Spleen (tissue), 11 donors: Measurements from ENCODE around the gene ADORA1. TPM values are rescaled to one million over a fixed set of nuclear protein-coding genes. Genes with fewer than 3 reads are reported as not detected.

Experiments used
- DNase-seq: peaks from one replicate; pipeline ENCODE4 v3.0.0-alpha.2; 2020
- H3K27ac ChIP-seq, 8 donors: fragments of 200-600 bp; sonication (generic) in 7 of 8; 1 replicate in 4 of 8; 2 replicates in 4 of 8; pipeline versions ENCODE4 v1.5.0 to v1.8.0; 2016 to 2021; ENCODE audit warnings: inconsistent platforms in 4 of 8, mild to moderate bottlenecking in 4 of 8, moderate library complexity in 1 of 8
- H3K27me3 ChIP-seq, 7 donors: fragments of 200-600 bp; sonication (generic) in 6 of 7; replicated peaks in 1 of 7; 1 replicate in 4 of 7; 2 replicates in 3 of 7; pipeline versions ENCODE4 v1.5.0 to v1.8.0; 2016 to 2021; ENCODE audit warnings: inconsistent platforms in 3 of 7, mild to moderate bottlenecking in 1 of 7
- H3K36me3 ChIP-seq, 6 donors: fragments of 200-600 bp; sonication (generic) in 5 of 6; 1 replicate in 4 of 6; 2 replicates in 2 of 6; pipeline versions ENCODE4 v1.5.0 to v1.8.0; 2016 to 2021; ENCODE audit warnings: inconsistent platforms in 2 of 6
- H3K4me1 ChIP-seq, 6 donors: fragments of 200-600 bp; sonication (generic) in 5 of 6; 1 replicate in 3 of 6; 2 replicates in 3 of 6; pipeline versions ENCODE4 v1.5.0 to v1.8.0; 2016 to 2021; ENCODE audit warnings: inconsistent platforms in 3 of 6
- H3K4me3 ChIP-seq, 8 donors: fragments of 200-600 bp; sonication (generic) in 7 of 8; 1 replicate in 4 of 8; 2 replicates in 4 of 8; pipeline versions ENCODE4 v1.5.0 to v1.8.0; 2016 to 2021; ENCODE audit warnings: inconsistent platforms in 4 of 8, mild to moderate bottlenecking in 4 of 8, moderate library complexity in 2 of 8
- H3K9me3 ChIP-seq, 8 donors: fragments of 200-600 bp; sonication (generic) in 7 of 8; 1 replicate in 4 of 8; 2 replicates in 4 of 8; pipeline versions ENCODE4 v1.5.0 to v1.8.0; 2016 to 2021; ENCODE audit warnings: inconsistent platforms in 4 of 8
- CTCF ChIP-seq, 11 experiments: fragments of 200-600 bp in 7 of 11; fragments of 450-650 bp in 4 of 11; sonication (generic) in 4 of 11; IDR thresholded peaks in 8 of 11; conservative IDR thresholded peaks in 3 of 11; 1 replicate in 7 of 11; 2 replicates in 4 of 11; pipeline versions ENCODE4 v1.4.0 to v1.8.0; 2016 to 2021; ENCODE audit warnings: antibody characterized with exemption in 11 of 11, inconsistent platforms in 4 of 11, mild to moderate bottlenecking in 1 of 11
- POLR2A ChIP-seq, 3 donors: fragments of 450-650 bp; IDR thresholded peaks; one replicate each; pipeline ENCODE4 v1.5.1; 2017; ENCODE audit warnings: antibody characterized with exemption in 3 of 3, mild to moderate bottlenecking in 1 of 3
- POLR2AphosphoS5 ChIP-seq, 3 donors: sonication (generic); formaldehyde crosslinking; IDR thresholded peaks; one replicate each; pipeline ENCODE4 v1.5.1; 2017; ENCODE audit warnings: antibody characterized with exemption in 3 of 3
- WGBS, 5 donors: extraction: QIAGEN DNeasy Blood & Tissue Kit in 3 of 5; methylation state at CpG; one replicate each; pipeline versions ENCODE4 v1.1.5 to v1.1.7; 2013 to 2018; 5-methylcytosine and 5-hydroxymethylcytosine counted together
- intact Hi-C: fragments of 100-400 bp; cut with DNase I; formaldehyde crosslinking; loops from one replicate; pipeline ENCODE4 v1.15.0; 2023; ENCODE audit warnings: low total_unique reads
- polyA plus RNA-seq, 3 donors: library from polyadenylated mRNA; stranded (reverse); fragments of 200-250 nt; gene quantifications; one replicate each; pipeline ENCODE4 v1.2.1, GENCODE V29; 2013
- total RNA-seq, 7 donors: library from RNA; depleted of rRNA in 3 of 7; stranded (reverse); fragments of >200 nt in 3 of 7; fragmentation: NEBNext Ultra II Directional in 4 of 7; extraction: Animal tissue kit (Norgen Biotek cat#: 25700) in 4 of 7; gene quantifications; one replicate each; pipeline versions ENCODE4 v1.1.0 to v1.2.1, GENCODE V29; 2016 to 2021
- donor health status: healthy with polysubstance abuse.
- donor health status: DM: no; HTN: no; CAD: no; lungs with moderate emphysema.
- donor health status: DM: no; HTN: no; CAD: no.
- donor health status: Bipolar disorder and iron deficiency.
- donor health status: healthy.
- donor health status: DM: no; HTN: no; CAD: no.
- donor health status: DM: yes; HTN: yes; CAD: no.

The ADORA1 gene
- total and polyA plus RNA-seq, 10 donors: 0.37 to 13.5 (median 5.3) TPM

GRCh38 chr1:203133970-203134725 is 6.6 kb downstream of the ADORA1 start:
- Histone ChIP-seq H3K4me1 (peaks cover 3 to 34% (median 16%) of the 10 kb centered on the region in 6 donors), H3K27me3 (peaks cover 0 to 75% (median 4%) of the 10 kb centered on the region in 7 donors), H3K27ac (peak overlapping the region in 7 of 8 donors; percentile 29 to 67 (median 62)), H3K36me3 (no peaks in the 10 kb centered on the region), H3K9me3 (no peaks in the 10 kb centered on the region), H3K4me3 (no peak overlapping the region)
- WGBS, 5 donors: 60 to 68% (median 62%) methylated on average over 12 of the region's 12 CpGs
- intact Hi-C loops: no loop called here
- DNase-seq: no peak
- TF ChIP-seq POLR2A (IDR thresholded peaks at IDR 0.05) (no peak), POLR2AphosphoS5 (IDR thresholded peaks at IDR 0.05) (peak in 1 of 3 donors; percentile 38)

- 14 to 25% (median 18%) methylated on average over 8 of the region's 8 CpGs for WGBS, 5 donors
- Histone ChIP-seq H3K27ac (no peak overlapping the region), H3K4me3 (no peak overlapping the region), H3K27me3 (peaks cover 0 to 73% (median 4%) of the 10 kb centered on the region in 7 donors), H3K36me3 (no peaks in the 10 kb centered on the region), H3K4me1 (peaks cover 0 to 18% (median 9%) of the 10 kb centered on the region in 6 donors), H3K9me3 (no peaks in the 10 kb centered on the region)
- no peak for DNase-seq
- TF ChIP-seq POLR2A (IDR thresholded peaks at IDR 0.05) (no peak), CTCF (IDR thresholded peaks at IDR 0.05 in 8 of 11, conservative IDR thresholded peaks at IDR 0.05 in 3 of 11) (no peak), POLR2AphosphoS5 (IDR thresholded peaks at IDR 0.05) (no peak)
- intact Hi-C loops: no loop called here
These were observed 8.2 kb downstream of the ADORA1 start for GRCh38 chr1:203135636-203136305.

- Histone ChIP-seq H3K4me1 (peaks cover 0 to 17% (median 8%) of the 10 kb centered on the region in 6 donors), H3K4me3 (no peak overlapping the region), H3K9me3 (no peaks in the 10 kb centered on the region), H3K36me3 (no peaks in the 10 kb centered on the region), H3K27me3 (peaks cover 0 to 72% (median 3%) of the 10 kb centered on the region in 7 donors), H3K27ac (no peak overlapping the region)
- WGBS, 5 donors: 76 to 96% (median 84%) methylated on average over 1 of the region's 1 CpG
- no peak for TF ChIP-seq CTCF (IDR thresholded peaks at IDR 0.05 in 8 of 11, conservative IDR thresholded peaks at IDR 0.05 in 3 of 11)
- no peak for TF ChIP-seq POLR2A (IDR thresholded peaks at IDR 0.05)
- TF ChIP-seq POLR2AphosphoS5 (IDR thresholded peaks at IDR 0.05): no peak
- no peak for DNase-seq
- intact Hi-C loops: no loop called here
These were observed 9.0 kb downstream of the ADORA1 start for GRCh38 chr1:203136409-203137042.

- H3K27ac ChIP-seq: no peak overlapping the region
- intact Hi-C loops: no loop called here
- WGBS, 5 donors: 83 to 94% (median 92%) methylated on average over 4 of the region's 4 CpGs
These were observed 9.8 kb downstream of the ADORA1 start for GRCh38 chr1:203137324-203137723.

More at GRCh38 chr1:203137324-203137723, 9.8 kb downstream of the ADORA1 start:
- TF ChIP-seq POLR2A (IDR thresholded peaks at IDR 0.05) (no peak), CTCF (IDR thresholded peaks at IDR 0.05 in 8 of 11, conservative IDR thresholded peaks at IDR 0.05 in 3 of 11) (no peak), POLR2AphosphoS5 (IDR thresholded peaks at IDR 0.05) (no peak)
- peaks cover 0 to 72% (median 0%) of the 10 kb centered on the region in 7 donors for H3K27me3 ChIP-seq
- DNase-seq: no peak
- H3K4me3 ChIP-seq: no peak overlapping the region
- H3K36me3 ChIP-seq: no peaks in the 10 kb centered on the region
- peaks cover 0 to 17% (median 8%) of the 10 kb centered on the region in 6 donors for H3K4me1 ChIP-seq
- H3K9me3 ChIP-seq: no peaks in the 10 kb centered on the region
